ENCODE data around the gene DNAH17. TPM values are rescaled to one million over a fixed set of nuclear protein-coding genes. Genes with fewer than 3 reads are reported as not detected.

DNAH17 gene
- total and polyA plus RNA-seq, 2 of the 13 experiments (the other 11 are each of a cell fraction or from before 2014, with no cell fraction given), result 0.86 to 1.6 TPM

DNA sequence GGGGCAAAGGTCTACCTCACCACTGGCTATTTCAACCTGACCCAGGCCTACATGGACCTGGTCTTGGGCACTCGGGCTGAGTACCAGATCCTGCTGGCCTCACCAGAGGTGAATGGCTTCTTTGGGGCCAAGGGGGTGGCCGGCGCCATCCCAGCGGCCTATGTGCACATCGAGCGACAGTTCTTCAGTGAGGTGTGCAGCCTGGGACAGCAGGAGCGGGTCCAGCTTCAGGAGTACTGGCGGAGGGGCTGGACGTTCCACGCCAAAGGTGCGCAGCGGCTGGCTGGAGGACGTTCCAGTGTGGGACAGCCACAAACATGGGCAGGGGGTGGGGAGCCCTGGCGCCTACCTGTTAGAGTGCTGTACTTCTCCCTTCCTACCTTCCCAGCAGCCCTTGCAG, 173.4 kb downstream of the DNAH17 start:
- no peak overlapping the region for H3K9ac ChIP-seq (ENCODE audit: insufficient read depth, low read depth, low read length)
- no peak for DNase-seq (ENCODE audit: low spot score)
- H3K4me1 ChIP-seq (ENCODE audit: insufficient read depth, low read length), result peaks cover 19% of the 10 kb centered on the region
- no peak overlapping the region for H3K27ac ChIP-seq (ENCODE audit: extremely low read length, insufficient read depth, low read length)
- intact Hi-C loops (cut with micrococcal nuclease; ENCODE audit: unreplicated experiment) (no loop called here), in situ Hi-C loops (cut with HindIII; ENCODE audit: extremely low pct_ligation_motif_present, low pct_unique_long_range_greater_than_20kb) (no loop called here)
- no peak overlapping the region for H2AFZ ChIP-seq (ENCODE audit: low read length)
- no peak overlapping the region for H3K4me2 ChIP-seq (ENCODE audit: low read depth, low read length)
- ChIA-PET CTCF (ENCODE audit: low intra/inter-chr PET ratio, low total read pairs) (no interaction called here), POLR2A (no interaction called here)
- no peaks in the 10 kb centered on the region for H3K9me3 ChIP-seq (ENCODE audit: low read length)
- H3K4me3 ChIP-seq (replicated peaks in 1 of 3; ENCODE audit: insufficient read depth in 1 of 3, low read depth in 2 of 3, low read length in 3 of 3), result no peak overlapping the region
- WGBS (ENCODE audit: low lambda C conversion rate), result 96% methylated on average over 14 of the region's 14 CpGs
- H3K79me2 ChIP-seq (ENCODE audit: insufficient read depth, low read length), result no peaks in the 10 kb centered on the region
- no peaks in the 10 kb centered on the region for H3K27me3 ChIP-seq (ENCODE audit: control insufficient read depth in 1 of 2, insufficient read depth in 2 of 2, low read length in 2 of 2)
- no peak for FAIRE-seq
- BruUV-seq (replicated peaks), result no TSS peak
- TF ChIP-seq TARDBP (CRISPR knock-in tag; IDR thresholded peaks at IDR 0.05) (no peak), HMG20A (CRISPR knock-in tag; IDR thresholded peaks at IDR 0.05; ENCODE audit: borderline replicate concordance) (no peak), THAP11 (CRISPR knock-in tag; IDR thresholded peaks at IDR 0.05) (no peak), SRSF4 (IDR thresholded peaks at IDR 0.05; ENCODE audit: low read depth, low read length, poor library complexity, severe bottlenecking) (no peak), CHD2 (IDR thresholded peaks at IDR 0.05; ENCODE audit: low read depth, low read length) (no peak), SMARCC2 (IDR thresholded peaks at IDR 0.05) (no peak), NR2F1 (CRISPR knock-in tag; IDR thresholded peaks at IDR 0.05) (no peak)
- TF ChIP-seq, protein P1, sequence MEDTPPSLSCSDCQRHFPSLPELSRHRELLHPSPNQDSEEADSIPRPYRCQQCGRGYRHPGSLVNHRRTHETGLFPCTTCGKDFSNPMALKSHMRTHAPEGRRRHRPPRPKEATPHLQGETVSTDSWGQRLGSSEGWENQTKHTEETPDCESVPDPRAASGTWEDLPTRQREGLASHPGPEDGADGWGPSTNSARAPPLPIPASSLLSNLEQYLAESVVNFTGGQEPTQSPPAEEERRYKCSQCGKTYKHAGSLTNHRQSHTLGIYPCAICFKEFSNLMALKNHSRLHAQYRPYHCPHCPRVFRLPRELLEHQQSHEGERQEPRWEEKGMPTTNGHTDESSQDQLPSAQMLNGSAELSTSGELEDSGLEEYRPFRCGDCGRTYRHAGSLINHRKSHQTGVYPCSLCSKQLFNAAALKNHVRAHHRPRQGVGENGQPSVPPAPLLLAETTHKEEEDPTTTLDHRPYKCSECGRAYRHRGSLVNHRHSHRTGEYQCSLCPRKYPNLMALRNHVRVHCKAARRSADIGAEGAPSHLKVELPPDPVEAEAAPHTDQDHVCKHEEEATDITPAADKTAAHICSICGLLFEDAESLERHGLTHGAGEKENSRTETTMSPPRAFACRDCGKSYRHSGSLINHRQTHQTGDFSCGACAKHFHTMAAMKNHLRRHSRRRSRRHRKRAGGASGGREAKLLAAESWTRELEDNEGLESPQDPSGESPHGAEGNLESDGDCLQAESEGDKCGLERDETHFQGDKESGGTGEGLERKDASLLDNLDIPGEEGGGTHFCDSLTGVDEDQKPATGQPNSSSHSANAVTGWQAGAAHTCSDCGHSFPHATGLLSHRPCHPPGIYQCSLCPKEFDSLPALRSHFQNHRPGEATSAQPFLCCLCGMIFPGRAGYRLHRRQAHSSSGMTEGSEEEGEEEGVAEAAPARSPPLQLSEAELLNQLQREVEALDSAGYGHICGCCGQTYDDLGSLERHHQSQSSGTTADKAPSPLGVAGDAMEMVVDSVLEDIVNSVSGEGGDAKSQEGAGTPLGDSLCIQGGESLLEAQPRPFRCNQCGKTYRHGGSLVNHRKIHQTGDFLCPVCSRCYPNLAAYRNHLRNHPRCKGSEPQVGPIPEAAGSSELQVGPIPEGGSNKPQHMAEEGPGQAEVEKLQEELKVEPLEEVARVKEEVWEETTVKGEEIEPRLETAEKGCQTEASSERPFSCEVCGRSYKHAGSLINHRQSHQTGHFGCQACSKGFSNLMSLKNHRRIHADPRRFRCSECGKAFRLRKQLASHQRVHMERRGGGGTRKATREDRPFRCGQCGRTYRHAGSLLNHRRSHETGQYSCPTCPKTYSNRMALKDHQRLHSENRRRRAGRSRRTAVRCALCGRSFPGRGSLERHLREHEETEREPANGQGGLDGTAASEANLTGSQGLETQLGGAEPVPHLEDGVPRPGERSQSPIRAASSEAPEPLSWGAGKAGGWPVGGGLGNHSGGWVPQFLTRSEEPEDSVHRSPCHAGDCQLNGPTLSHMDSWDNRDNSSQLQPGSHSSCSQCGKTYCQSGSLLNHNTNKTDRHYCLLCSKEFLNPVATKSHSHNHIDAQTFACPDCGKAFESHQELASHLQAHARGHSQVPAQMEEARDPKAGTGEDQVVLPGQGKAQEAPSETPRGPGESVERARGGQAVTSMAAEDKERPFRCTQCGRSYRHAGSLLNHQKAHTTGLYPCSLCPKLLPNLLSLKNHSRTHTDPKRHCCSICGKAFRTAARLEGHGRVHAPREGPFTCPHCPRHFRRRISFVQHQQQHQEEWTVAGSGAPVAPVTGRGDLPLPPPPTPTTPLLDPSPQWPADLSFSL (CRISPR knock-in tag; IDR thresholded peaks at IDR 0.05), result no peak
- TF ChIP-seq, protein P2, sequence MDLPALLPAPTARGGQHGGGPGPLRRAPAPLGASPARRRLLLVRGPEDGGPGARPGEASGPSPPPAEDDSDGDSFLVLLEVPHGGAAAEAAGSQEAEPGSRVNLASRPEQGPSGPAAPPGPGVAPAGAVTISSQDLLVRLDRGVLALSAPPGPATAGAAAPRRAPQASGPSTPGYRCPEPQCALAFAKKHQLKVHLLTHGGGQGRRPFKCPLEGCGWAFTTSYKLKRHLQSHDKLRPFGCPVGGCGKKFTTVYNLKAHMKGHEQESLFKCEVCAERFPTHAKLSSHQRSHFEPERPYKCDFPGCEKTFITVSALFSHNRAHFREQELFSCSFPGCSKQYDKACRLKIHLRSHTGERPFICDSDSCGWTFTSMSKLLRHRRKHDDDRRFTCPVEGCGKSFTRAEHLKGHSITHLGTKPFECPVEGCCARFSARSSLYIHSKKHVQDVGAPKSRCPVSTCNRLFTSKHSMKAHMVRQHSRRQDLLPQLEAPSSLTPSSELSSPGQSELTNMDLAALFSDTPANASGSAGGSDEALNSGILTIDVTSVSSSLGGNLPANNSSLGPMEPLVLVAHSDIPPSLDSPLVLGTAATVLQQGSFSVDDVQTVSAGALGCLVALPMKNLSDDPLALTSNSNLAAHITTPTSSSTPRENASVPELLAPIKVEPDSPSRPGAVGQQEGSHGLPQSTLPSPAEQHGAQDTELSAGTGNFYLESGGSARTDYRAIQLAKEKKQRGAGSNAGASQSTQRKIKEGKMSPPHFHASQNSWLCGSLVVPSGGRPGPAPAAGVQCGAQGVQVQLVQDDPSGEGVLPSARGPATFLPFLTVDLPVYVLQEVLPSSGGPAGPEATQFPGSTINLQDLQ (CRISPR knock-in tag; IDR thresholded peaks at IDR 0.05), result no peak
- H3K36me3 ChIP-seq (replicated peaks in 1 of 2; ENCODE audit: control insufficient read depth in 1 of 2, insufficient read depth in 2 of 2, low read length in 2 of 2), result peaks cover 38 to 76% of the 10 kb centered on the region in 2 experiments
- peaks cover 15% of the 10 kb centered on the region; the same call in 1 of the 2 replicates for H4K20me1 ChIP-seq (ENCODE audit: insufficient read depth, low read length)
- no peak for ATAC-seq

Measured in HepG2 (cell line).